ENCODE results near the gene CYB561A3. TPM values are rescaled to one million over a fixed set of nuclear protein-coding genes. Genes with fewer than 3 reads are reported as not detected.

The CYB561A3 gene, protein sequence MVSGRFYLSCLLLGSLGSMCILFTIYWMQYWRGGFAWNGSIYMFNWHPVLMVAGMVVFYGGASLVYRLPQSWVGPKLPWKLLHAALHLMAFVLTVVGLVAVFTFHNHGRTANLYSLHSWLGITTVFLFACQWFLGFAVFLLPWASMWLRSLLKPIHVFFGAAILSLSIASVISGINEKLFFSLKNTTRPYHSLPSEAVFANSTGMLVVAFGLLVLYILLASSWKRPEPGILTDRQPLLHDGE
- 51.1 and 55.0 TPM in 2 replicates for total RNA-seq

DNA sequence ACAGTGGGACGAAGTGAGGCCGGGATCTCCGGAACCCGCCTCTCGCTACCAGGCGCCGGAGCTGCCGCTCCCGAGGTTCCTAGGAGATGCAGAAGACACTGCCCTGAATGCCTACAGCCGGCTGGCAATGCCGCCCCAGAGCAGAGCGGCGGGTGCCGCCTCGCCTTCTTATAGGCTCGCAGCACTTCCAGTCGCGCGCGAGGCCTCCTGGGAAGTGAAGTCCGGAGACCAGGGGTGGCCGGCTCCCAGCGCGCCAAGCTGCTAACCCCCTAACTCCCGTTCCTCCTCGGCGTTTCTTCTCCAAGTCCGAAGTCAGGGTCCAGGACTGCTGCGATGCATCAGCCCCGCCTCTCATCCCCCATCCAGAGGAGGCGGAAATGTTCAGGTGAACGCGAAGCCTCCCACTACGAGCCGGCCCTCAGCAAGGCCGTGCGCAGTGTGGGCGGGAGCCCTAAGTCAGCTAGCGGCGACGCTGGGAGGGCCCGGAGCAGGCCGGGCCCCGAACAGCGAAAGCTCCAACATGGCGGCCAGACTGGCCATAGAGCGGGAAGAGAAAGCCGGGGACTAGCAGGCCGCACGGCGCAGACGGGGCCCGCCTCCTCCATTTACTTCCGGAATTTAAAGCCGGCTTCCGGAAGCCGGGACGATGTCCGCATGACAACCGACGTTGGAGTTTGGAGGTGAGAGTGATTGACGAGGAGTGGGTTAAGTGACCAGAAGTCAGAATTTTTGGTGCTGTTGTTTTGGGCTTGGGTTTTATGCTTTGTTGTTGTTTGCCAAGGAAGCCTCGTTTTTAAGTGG is at the start of gene CYB561A3, which contains the start of gene TMEM138:
Gene CYB561A3 (minus strand): TSS at position 142 of the 801 bp plus-strand sequence. CDS start 5,169 bp downstream, outside the sequence.
Gene TMEM138 (plus strand): TSS at position 634 of the 801 bp plus-strand sequence. CDS start 2,017 bp downstream, outside the sequence.

GRCh38 chr11:61332797-61333549 is 28.7 kb downstream of the CYB561A3 start, which contains the start of the genes DDB1 and TKFC:
Gene DDB1, minus strand, starts transcription at chr11:61333105. Its CDS starts 137 bp downstream, at chr11:61332968.
Gene TKFC, plus strand, starts transcription at chr11:61333228. Its CDS starts 1,501 bp downstream, at chr11:61334729.

Other genes starting within 250 kb of the CYB561A3 start
- 21.0 and 22.2 TPM in 2 replicates for gene VPS37C, start 200.5 kb downstream of the CYB561A3 start, total RNA-seq
- gene PGA3, start 158.4 kb downstream of the CYB561A3 start, total RNA-seq, result 0.65 and 2.9 TPM in 2 replicates
- gene PGA4, start 139.5 kb downstream of the CYB561A3 start, total RNA-seq, result 0.16 and 0.61 TPM in 2 replicates
- 0.16 and 0.61 TPM in 2 replicates for gene PGA5, start 120.7 kb downstream of the CYB561A3 start, total RNA-seq
- gene VWCE, start 66.6 kb downstream of the CYB561A3 start, total RNA-seq, result 2.8 and 3.4 TPM in 2 replicates
- 266 and 285 TPM in 2 replicates for gene DDB1, start 28.8 kb downstream of the CYB561A3 start, total RNA-seq
- gene TKFC, start 28.7 kb downstream of the CYB561A3 start, total RNA-seq, result 29.0 and 31.5 TPM in 2 replicates
- gene TMEM138, start 492 bp upstream of the CYB561A3 start, total RNA-seq, result 29.3 and 33.8 TPM in 2 replicates
- gene TMEM216, start 30.7 kb upstream of the CYB561A3 start, total RNA-seq, result 8.8 and 10.3 TPM in 2 replicates
- gene CPSF7, start 68.1 kb upstream of the CYB561A3 start, total RNA-seq, result 33.9 and 38.1 TPM in 2 replicates
- 39.0 and 63.3 TPM in 2 replicates for gene SDHAF2, start 68.2 kb upstream of the CYB561A3 start, total RNA-seq
- gene LRRC10B, start 146.9 kb upstream of the CYB561A3 start, total RNA-seq, result not detected in 2 replicates
- gene SYT7, start 219.2 kb upstream of the CYB561A3 start, total RNA-seq, result 0.61 and 0.65 TPM in 2 replicates

All from hair follicle dermal papilla cell (primary cell).